Activated CD8-positive, alpha-beta memory T cell treated with anti-CD3 and anti-CD28 coated beads, Interleukin-2, amount 10 ng/mL, durations not matched to agents 7 days and 5 days (primary cell): ENCODE results near the gene TAF4. TPM values are rescaled to one million over a fixed set of nuclear protein-coding genes. Genes with fewer than 3 reads are reported as not detected.
"Not testable (repeated sequence)": the region's sequence is repeated elsewhere in the genome, so short reads cannot be mapped to it uniquely, and the experiment has no call there.

Source experiments
- ATAC-seq: fragments of 150-1000 bp; cut with Tn5 transposase; one replicate; pipeline ENCODE4 v1.10.0; 2021; ENCODE audit warnings: moderate library complexity
- CTCF ChIA-PET: fragments of 350-600 bp; sonication (Branson Sonifier 250); formaldehyde crosslinking; loops from one replicate; lab custom pipeline; 2021; ENCODE audit warnings: antibody characterized with exemption; lab: Charles Lee
- DNase-seq: peaks from one replicate; pipeline ENCODE4 v3.0.0-alpha.2; 2020
- H3K27ac Mint-ChIP-seq: one replicate; pipeline ENCODE4 v1.8.0; 2021; ENCODE audit warnings: mild to moderate bottlenecking, mixed read lengths
- H3K27me3 Mint-ChIP-seq: one replicate; pipeline ENCODE4 v1.8.0; 2021; ENCODE audit warnings: mixed read lengths
- H3K36me3 Mint-ChIP-seq: one replicate; pipeline ENCODE4 v1.8.0; 2021; ENCODE audit warnings: mild to moderate bottlenecking, mixed read lengths
- H3K4me1 Mint-ChIP-seq: one replicate; pipeline ENCODE4 v1.8.0; 2021; ENCODE audit warnings: mixed read lengths
- H3K4me3 Mint-ChIP-seq: one replicate; pipeline ENCODE4 v1.8.0; 2021; ENCODE audit warnings: mild to moderate bottlenecking, moderate library complexity, mixed read lengths
- H3K9me3 Mint-ChIP-seq: one replicate; pipeline ENCODE4 v1.8.0; 2022; ENCODE audit warnings: low read depth, mixed read lengths
- total RNA-seq, 2 experiments: library from RNA; stranded (reverse); gene quantifications; one replicate each; pipeline ENCODE4 v1.2.3, GENCODE V29; 2021

The TAF4 gene
- total RNA-seq, 2 experiments from 2014 or later = 21.1 to 24.2 TPM

- Mint-ChIP-seq H3K36me3 (peaks cover 1% of the 10 kb centered on the region), H3K27ac (no peak overlapping the region), H3K27me3 (no peaks in the 10 kb centered on the region), H3K9me3 (peaks cover 6% of the 10 kb centered on the region), H3K4me1 (no peaks in the 10 kb centered on the region), H3K4me3 (no peak overlapping the region)
- CTCF ChIA-PET = interaction anchor here (1.4 kb wide), 1 partner anchor 10 kb away, joined by 3 read pairs; no protein-coding TSS in a partner anchor
- DNase-seq = no peak
- ATAC-seq = peak; percentile 45
Observed at GRCh38 chr20:62088258-62089127, 22.8 kb upstream of the TAF4 start.

DNA sequence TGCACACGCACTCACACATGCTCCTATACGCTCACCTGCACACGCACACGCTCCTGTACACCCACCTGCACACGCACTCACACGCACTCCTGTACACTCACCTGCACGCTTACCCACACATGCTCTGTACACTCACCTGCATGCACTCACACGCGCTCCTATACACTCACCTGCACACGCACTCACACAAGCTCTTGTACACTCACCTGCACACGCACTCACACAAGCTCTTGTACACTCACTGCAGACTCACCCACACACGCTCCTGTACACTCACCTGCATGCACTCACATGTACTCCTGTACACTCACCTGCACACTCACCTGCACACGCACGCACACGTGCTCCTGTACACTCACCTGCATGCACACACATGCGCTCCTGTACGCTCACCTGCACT is 22.0 kb upstream of the TAF4 start:
- Mint-ChIP-seq H3K27ac (no peak overlapping the region), H3K27me3 (no peaks in the 10 kb centered on the region), H3K4me3 (no peak overlapping the region), H3K36me3 (no peaks in the 10 kb centered on the region), H3K9me3 (peaks cover 6% of the 10 kb centered on the region), H3K4me1 (no peaks in the 10 kb centered on the region)
- DNase-seq (no peak), ATAC-seq (no peak)
- CTCF ChIA-PET = interaction anchor here (0.7 kb wide), 1 partner anchor 21 kb away, joined by 3 read pairs; no protein-coding TSS in a partner anchor

DNA sequence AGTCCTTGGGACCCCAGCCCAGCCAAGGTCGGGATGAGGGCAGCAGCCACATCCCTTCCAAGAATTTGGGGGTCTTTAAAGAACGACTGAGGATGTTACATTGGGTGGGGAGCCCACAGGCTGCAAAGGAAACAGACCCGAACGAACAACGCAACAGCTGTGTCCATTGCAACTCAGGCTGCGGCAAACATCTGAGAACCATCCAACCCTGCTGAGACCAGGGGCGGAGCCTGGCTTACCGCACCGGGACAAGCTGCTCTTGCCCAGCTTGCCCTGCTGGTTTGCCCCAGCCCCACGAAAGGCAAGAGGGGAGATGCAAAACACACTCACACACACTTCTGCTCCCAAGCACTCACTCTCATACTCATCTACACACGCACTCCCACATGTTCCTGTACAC is 21.5 kb upstream of the TAF4 start:
- Mint-ChIP-seq H3K9me3 (peaks cover 6% of the 10 kb centered on the region), H3K27me3 (no peaks in the 10 kb centered on the region), H3K4me1 (no peaks in the 10 kb centered on the region), H3K27ac (no peak overlapping the region), H3K4me3 (no peak overlapping the region), H3K36me3 (no peaks in the 10 kb centered on the region)
- ATAC-seq = no peak
- DNase-seq = no peak
- CTCF ChIA-PET = interaction anchor here (0.7 kb wide), 1 partner anchor 21 kb away, joined by 3 read pairs; no protein-coding TSS in a partner anchor

- Mint-ChIP-seq H3K4me3 (no peak overlapping the region), H3K9me3 (peaks cover 3% of the 10 kb centered on the region), H3K36me3 (no peaks in the 10 kb centered on the region), H3K4me1 (no peaks in the 10 kb centered on the region), H3K27me3 (no peaks in the 10 kb centered on the region), H3K27ac (no peak overlapping the region)
- ATAC-seq (no peak), DNase-seq (no peak)
- CTCF ChIA-PET = no interaction called here
Observed at GRCh38 chr20:62085206-62085605, 19.5 kb upstream of the TAF4 start.

- DNase-seq, CTCF ChIA-PET, H3K27me3 Mint-ChIP-seq, H3K4me3 Mint-ChIP-seq, H3K4me1 Mint-ChIP-seq, H3K27ac Mint-ChIP-seq, H3K9me3 Mint-ChIP-seq, H3K36me3 Mint-ChIP-seq, ATAC-seq: not testable (repeated sequence)
Observed at GRCh38 chr20:62084224-62084623, 18.5 kb upstream of the TAF4 start.

DNA sequence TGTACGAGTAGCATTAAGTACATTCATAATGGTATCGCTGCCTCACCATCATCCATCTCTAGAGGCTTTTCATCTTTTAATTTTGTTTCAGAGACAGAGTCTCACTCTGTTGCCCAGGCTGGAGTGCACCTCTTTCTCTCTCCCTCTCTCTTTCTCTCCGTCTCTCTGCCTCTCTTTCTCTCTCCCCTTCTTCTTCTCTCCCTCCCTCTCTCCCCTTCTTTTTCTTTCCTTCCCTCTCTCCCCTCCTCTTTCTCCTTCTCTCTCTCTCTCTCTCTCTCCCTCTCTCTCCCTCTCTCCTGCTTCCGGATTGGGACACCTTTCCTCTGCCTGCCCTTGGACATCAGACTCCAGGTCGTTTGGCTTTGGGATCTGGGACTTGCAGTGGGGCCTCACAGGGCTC is 17.6 kb upstream of the TAF4 start:
- Mint-ChIP-seq H3K4me3 (no peak overlapping the region), H3K27ac (no peak overlapping the region), H3K36me3 (no peaks in the 10 kb centered on the region), H3K9me3 (peaks cover 8% of the 10 kb centered on the region), H3K4me1 (no peaks in the 10 kb centered on the region), H3K27me3 (no peaks in the 10 kb centered on the region)
- CTCF ChIA-PET = no interaction called here
- ATAC-seq (no peak), DNase-seq (no peak)

GRCh38 chr20:62080249-62080990 is 14.7 kb upstream of the TAF4 start:
- Mint-ChIP-seq H3K36me3 (peaks cover 5% of the 10 kb centered on the region), H3K9me3 (peaks cover 12% of the 10 kb centered on the region), H3K27ac (no peak overlapping the region), H3K27me3 (no peaks in the 10 kb centered on the region), H3K4me3 (no peak overlapping the region), H3K4me1 (no peaks in the 10 kb centered on the region)
- CTCF ChIA-PET = no interaction called here
- DNase-seq (no peak), ATAC-seq (no peak)

GRCh38 chr20:62079166-62079565 is 13.5 kb upstream of the TAF4 start:
- H3K27me3 Mint-ChIP-seq = no peaks in the 10 kb centered on the region
- CTCF ChIA-PET = no interaction called here
- H3K36me3 Mint-ChIP-seq = peaks cover 7% of the 10 kb centered on the region
- peaks cover 17% of the 10 kb centered on the region for H3K9me3 Mint-ChIP-seq
- H3K4me3 Mint-ChIP-seq = no peak overlapping the region
- no peaks in the 10 kb centered on the region for H3K4me1 Mint-ChIP-seq
- DNase-seq = no peak
- no peak overlapping the region for H3K27ac Mint-ChIP-seq
- ATAC-seq = no peak

- no peaks in the 10 kb centered on the region for H3K4me1 Mint-ChIP-seq
- CTCF ChIA-PET = no interaction called here
- H3K9me3 Mint-ChIP-seq = peaks cover 19% of the 10 kb centered on the region
- H3K36me3 Mint-ChIP-seq = peaks cover 7% of the 10 kb centered on the region
- peaks cover 4% of the 10 kb centered on the region for H3K27me3 Mint-ChIP-seq
- no peak overlapping the region for H3K27ac Mint-ChIP-seq
- no peak for DNase-seq
- H3K4me3 Mint-ChIP-seq = no peak overlapping the region
- ATAC-seq = no peak
Observed at GRCh38 chr20:62073323-62073722, 7.6 kb upstream of the TAF4 start.

- H3K27me3 Mint-ChIP-seq, DNase-seq, H3K27ac Mint-ChIP-seq, ATAC-seq, H3K4me3 Mint-ChIP-seq, CTCF ChIA-PET, H3K36me3 Mint-ChIP-seq: not testable (repeated sequence)
- H3K9me3 Mint-ChIP-seq = peaks cover 14% of the 10 kb centered on the region
- H3K4me1 Mint-ChIP-seq = peaks cover 13% of the 10 kb centered on the region
Observed at GRCh38 chr20:62071669-62072430, 6.2 kb upstream of the TAF4 start.

GRCh38 chr20:62069741-62070216 is 4.1 kb upstream of the TAF4 start:
- Mint-ChIP-seq H3K4me1 (peaks cover 17% of the 10 kb centered on the region), H3K27me3 (peaks cover 4% of the 10 kb centered on the region), H3K4me3 (no peak overlapping the region), H3K27ac (no peak overlapping the region), H3K36me3 (peaks cover 6% of the 10 kb centered on the region), H3K9me3 (peaks cover 12% of the 10 kb centered on the region)
- CTCF ChIA-PET = no interaction called here
- DNase-seq = no peak
- ATAC-seq = no peak

- Mint-ChIP-seq H3K4me3 (no peak overlapping the region), H3K9me3 (peaks cover 8% of the 10 kb centered on the region), H3K27ac (no peak overlapping the region), H3K27me3 (peaks cover 4% of the 10 kb centered on the region), H3K4me1 (peaks cover 18% of the 10 kb centered on the region), H3K36me3 (peaks cover 8% of the 10 kb centered on the region)
- ATAC-seq (no peak), DNase-seq (no peak)
- CTCF ChIA-PET = interaction anchor here (1.2 kb wide), 1 partner anchor 66 kb away, joined by 3 read pairs; no protein-coding TSS in a partner anchor
Observed at GRCh38 chr20:62068997-62069396, 3.3 kb upstream of the TAF4 start.
